HepG2 (cell line): ENCODE measurements around the gene MRPL43. TPM values are rescaled to one million over a fixed set of nuclear protein-coding genes. Genes with fewer than 3 reads are reported as not detected.

Experiments used
- FOXP4 ChIP-seq: sonication (generic); formaldehyde crosslinking; IDR thresholded peaks from 2 replicates; pipeline ENCODE4 v1.4.0; 2020; ENCODE audit warnings: missing genetic modification reagents
- MAX ChIP-seq: IDR thresholded peaks from 2 replicates; pipeline ENCODE4 v1.6.1; 2012; ENCODE audit warnings: inconsistent platforms
- NAIF1 ChIP-seq: sonication (generic); formaldehyde crosslinking; IDR thresholded peaks from 2 replicates; pipeline ENCODE4 v1.5.0; 2020; ENCODE audit warnings: mild to moderate bottlenecking, missing genetic modification reagents, borderline replicate concordance
- NFYC ChIP-seq: IDR thresholded peaks from 2 replicates; pipeline ENCODE4 v1.6.1; 2016; ENCODE audit warnings: missing genetic modification reagents, missing compliant biosample characterization
- NRL ChIP-seq: sonication (generic); formaldehyde crosslinking; IDR thresholded peaks from 2 replicates; pipeline ENCODE4 v1.5.0; 2020; ENCODE audit warnings: missing genetic modification reagents, mild to moderate bottlenecking, moderate library complexity, borderline replicate concordance
- SKIL ChIP-seq: sonication (generic); formaldehyde crosslinking; IDR thresholded peaks from 2 replicates; pipeline ENCODE4 v1.8.0; 2022; ENCODE audit warnings: missing genetic modification reagents, mild to moderate bottlenecking, moderate library complexity, borderline replicate concordance
- SRF ChIP-seq: IDR thresholded peaks from 2 replicates; pipeline ENCODE4 v1.6.1; 2011; ENCODE audit warnings: mild to moderate bottlenecking, low read depth, low read length, moderate library complexity
- TERF1 ChIP-seq: sonication (generic); formaldehyde crosslinking; IDR thresholded peaks from 2 replicates; pipeline ENCODE4 v1.8.0; 2022; ENCODE audit warnings: mild to moderate bottlenecking, missing genetic modification reagents, moderate library complexity
- TRAFD1 ChIP-seq: sonication (generic); formaldehyde crosslinking; IDR thresholded peaks from 2 replicates; pipeline ENCODE4 v1.5.1; 2020; ENCODE audit warnings: missing genetic modification reagents, mild to moderate bottlenecking, borderline replicate concordance
- ZBTB8A ChIP-seq: sonication (generic); formaldehyde crosslinking; IDR thresholded peaks from 2 replicates; pipeline ENCODE4 v1.4.0; 2020; ENCODE audit warnings: mild to moderate bottlenecking, low read depth, missing genetic modification reagents, borderline replicate concordance
- ZNF253 ChIP-seq: sonication (generic); formaldehyde crosslinking; IDR thresholded peaks from 2 replicates; pipeline ENCODE4 v1.8.0; 2022; ENCODE audit warnings: mild to moderate bottlenecking, missing genetic modification reagents, borderline replicate concordance
- ZNF256 ChIP-seq: sonication (generic); formaldehyde crosslinking; conservative IDR thresholded peaks from 2 replicates; pipeline ENCODE4 v1.4.0; 2020; ENCODE audit warnings: missing genetic modification reagents
- ZNF543 ChIP-seq: sonication (generic); formaldehyde crosslinking; IDR thresholded peaks from 2 replicates; pipeline ENCODE4 v1.4.0; 2020; ENCODE audit warnings: mild to moderate bottlenecking, missing genetic modification reagents
- ZNF552 ChIP-seq: sonication (generic); formaldehyde crosslinking; IDR thresholded peaks from 2 replicates; pipeline ENCODE4 v1.9.0; 2022; ENCODE audit warnings: missing genetic modification reagents, mild to moderate bottlenecking, borderline replicate concordance
- ZNF687 ChIP-seq: sonication (generic); formaldehyde crosslinking; IDR thresholded peaks from 2 replicates; pipeline ENCODE4 v1.5.1; 2020; ENCODE audit warnings: mild to moderate bottlenecking, missing genetic modification reagents, moderate library complexity
- ZNF773 ChIP-seq: sonication (generic); formaldehyde crosslinking; IDR thresholded peaks from 2 replicates; pipeline ENCODE4 v1.4.0; 2020; ENCODE audit warnings: missing genetic modification reagents, borderline replicate concordance
- polyA plus RNA-seq, 8 experiments: library from polyadenylated mRNA; depleted of rRNA in 3 of 8; stranded (reverse) in 7 of 8; unstranded in 1 of 8; fragments of >200 nt; fragmentation: Illumina TruSeq in 4 of 8; extraction: Trizol in 4 of 8; gene quantifications; 2 replicates each; pipeline versions ENCODE4 v1.2.1 to v1.2.3, GENCODE V29; 2011 to 2016; ENCODE audit warnings: low read depth in 4 of 8, missing spikeins in 1 of 8, mixed read lengths in 1 of 8; ENCODE audit not compliant: insufficient read depth in 1 of 8
- total RNA-seq, 5 experiments: library from RNA; depleted of rRNA; stranded (reverse); fragments of >200 nt; fragmentation: Illumina TruSeq; extraction: Trizol; gene quantifications; 2 replicates each; pipeline ENCODE4 v1.2.3, GENCODE V29; 2016; ENCODE audit warnings: low read depth in 1 of 5

MRPL43 gene
- total and polyA plus RNA-seq, 2 of the 13 experiments (the other 11 are each of a cell fraction or from before 2014, with no cell fraction given), result 71.0 to 73.7 TPM

- no peak for TF ChIP-seq FOXP4
- no peak for TF ChIP-seq NFYC (CRISPR knock-in tag)
- TF ChIP-seq TRAFD1 (CRISPR knock-in tag), result no peak
- TF ChIP-seq ZNF256 (CRISPR knock-in tag), result no peak
- TF ChIP-seq MAX, result peak; percentile 88
- TF ChIP-seq ZNF253 (CRISPR knock-in tag), result no peak
- TF ChIP-seq ZNF687 (CRISPR knock-in tag), result peak; percentile 93
- no peak for TF ChIP-seq SRF
- peak; percentile 67; the same call in 1 of the 2 replicates for TF ChIP-seq NRL (CRISPR knock-in tag)
- no peak for TF ChIP-seq NAIF1 (CRISPR knock-in tag)
- TF ChIP-seq SKIL (CRISPR knock-in tag), result no peak
- no peak for TF ChIP-seq TERF1 (CRISPR knock-in tag)
- TF ChIP-seq ZNF543 (CRISPR knock-in tag), result no peak
- TF ChIP-seq ZNF552, result no peak
- TF ChIP-seq ZNF773, result no peak
- TF ChIP-seq ZBTB8A (CRISPR knock-in tag), result no peak
Observed at GRCh38 chr10:101018600-101019439, 31.5 kb upstream of the MRPL43 start (continued).
